Skin of body (tissue), 2 donors: ENCODE data around the gene RFLNA. TPM values are rescaled to one million over a fixed set of nuclear protein-coding genes. Genes with fewer than 3 reads are reported as not detected.
"Not testable (repeated sequence)": the region's sequence is repeated elsewhere in the genome, so short reads cannot be mapped to it uniquely, and the experiment has no call there.

Experiments
- DNase-seq: peaks from one replicate; lab custom pipeline; 2025; lab: John Stamatoyannopoulos, UW
- total RNA-seq: library from RNA; depleted of rRNA; stranded (reverse); fragments of >200 nt; gene quantifications from one replicate; pipeline ENCODE4 v1.2.3, GENCODE V29; 2014

The RFLNA gene
- total RNA-seq, 1 donor from 2014 or later = 8.8 TPM

DNA sequence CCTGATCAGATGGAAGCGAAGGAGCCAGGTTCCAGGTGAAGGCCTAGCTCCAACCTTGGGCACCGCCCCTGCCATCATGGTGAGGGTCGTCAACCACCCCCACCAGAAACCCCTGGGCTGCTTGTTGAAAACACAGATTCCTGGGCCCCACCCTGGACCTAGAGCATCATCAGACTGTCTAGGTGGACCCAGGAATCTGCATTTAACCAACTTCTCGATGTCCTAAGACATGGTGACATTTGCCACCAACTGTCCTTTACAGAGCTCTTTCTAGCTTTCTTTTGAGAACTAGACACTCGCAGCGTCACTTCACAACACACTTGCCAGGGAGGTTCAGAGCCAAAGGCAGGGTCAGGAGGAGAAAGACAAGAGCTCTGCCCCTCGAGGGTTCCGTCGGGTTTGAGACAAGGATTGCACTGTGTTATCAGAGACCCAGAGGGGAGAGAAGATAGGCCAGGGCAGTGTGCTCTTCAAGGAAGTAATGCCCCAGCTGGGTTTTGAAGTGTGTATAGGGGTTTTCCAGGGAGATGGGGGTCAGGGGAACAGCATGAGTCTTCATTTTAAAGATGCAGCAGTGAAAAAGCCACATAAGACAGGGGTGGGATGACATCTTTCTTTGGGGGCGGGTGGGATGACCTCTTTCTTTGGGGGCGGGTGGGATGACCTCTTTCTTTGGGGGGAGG lies 24.6 kb downstream of the RFLNA start:
- DNase-seq = no peak

- no peak for DNase-seq
Observed at GRCh38 chr12:124321040-124321481, 26.2 kb downstream of the RFLNA start.

GRCh38 chr12:124321556-124322270 lies 26.8 kb downstream of the RFLNA start:
- DNase-seq = no peak

DNA sequence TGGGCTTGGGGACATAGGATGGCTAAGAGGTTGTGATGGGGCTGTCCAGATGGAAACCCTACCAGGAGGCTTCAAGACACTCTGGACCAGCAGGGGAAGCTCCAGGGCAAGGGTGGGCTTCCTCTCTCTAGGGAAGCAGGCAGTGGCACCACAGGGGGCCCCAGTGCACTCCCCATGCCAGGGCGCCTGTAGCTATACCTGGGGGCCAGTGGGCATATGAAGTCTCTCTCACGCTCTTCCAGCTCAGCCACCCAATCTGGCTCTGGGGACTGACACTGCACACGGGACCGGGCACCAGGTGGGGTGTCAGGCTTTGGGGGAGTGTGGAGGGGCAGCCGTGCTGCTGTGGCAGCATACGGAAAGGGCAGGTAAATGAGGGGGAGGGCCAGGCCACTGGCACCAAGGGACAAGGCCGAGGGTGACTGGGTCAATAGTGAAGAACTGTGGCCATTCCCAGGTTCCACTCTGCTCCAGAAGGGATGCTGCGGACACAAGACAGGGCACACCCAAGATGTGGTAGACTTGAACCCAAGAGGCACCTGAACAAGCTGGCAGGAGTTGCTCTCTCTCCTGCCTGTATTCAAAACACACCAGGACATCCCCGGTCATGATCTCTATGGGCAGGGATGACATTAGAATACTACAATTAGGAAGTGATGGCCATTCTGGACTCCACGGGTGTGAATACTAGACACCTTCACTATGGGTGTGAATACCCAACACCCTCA lies 27.5 kb downstream of the RFLNA start:
- DNase-seq = no peak

- not testable (repeated sequence) for DNase-seq
Observed at GRCh38 chr12:124322999-124323328, 28.1 kb downstream of the RFLNA start.

DNA sequence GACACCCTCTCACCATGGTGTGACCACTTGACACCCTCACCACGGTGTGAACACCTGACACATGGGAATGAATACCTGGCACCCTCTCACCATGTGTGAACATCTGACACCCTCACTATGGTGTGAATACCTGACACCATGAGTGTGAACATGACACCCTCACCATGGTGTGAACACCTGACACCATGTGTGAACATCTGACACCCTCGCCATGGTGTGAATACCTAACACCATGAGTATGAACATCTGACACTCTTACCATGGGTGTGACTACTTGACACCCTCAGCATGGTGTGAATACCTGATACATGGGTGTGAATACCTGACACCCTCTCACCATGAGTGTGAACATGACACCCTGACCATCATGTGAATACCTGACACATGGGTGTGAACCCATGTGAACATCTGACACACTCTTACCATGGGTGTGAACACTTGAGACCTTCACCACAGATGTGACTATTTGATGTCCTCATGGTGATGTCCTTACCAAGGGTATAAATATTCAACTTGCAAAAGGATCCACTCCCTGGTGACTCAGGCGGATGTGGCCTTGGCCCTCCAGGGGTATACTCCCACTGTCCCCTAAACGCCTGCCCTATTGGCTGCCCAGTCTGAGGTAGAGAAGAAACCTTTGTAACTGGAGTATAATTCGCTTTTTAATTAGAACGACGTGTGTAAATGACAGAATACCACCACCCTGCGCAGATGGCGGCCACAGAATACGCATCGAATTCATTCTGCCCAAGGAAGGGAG lies 29.1 kb downstream of the RFLNA start:
- no peak for DNase-seq

DNA sequence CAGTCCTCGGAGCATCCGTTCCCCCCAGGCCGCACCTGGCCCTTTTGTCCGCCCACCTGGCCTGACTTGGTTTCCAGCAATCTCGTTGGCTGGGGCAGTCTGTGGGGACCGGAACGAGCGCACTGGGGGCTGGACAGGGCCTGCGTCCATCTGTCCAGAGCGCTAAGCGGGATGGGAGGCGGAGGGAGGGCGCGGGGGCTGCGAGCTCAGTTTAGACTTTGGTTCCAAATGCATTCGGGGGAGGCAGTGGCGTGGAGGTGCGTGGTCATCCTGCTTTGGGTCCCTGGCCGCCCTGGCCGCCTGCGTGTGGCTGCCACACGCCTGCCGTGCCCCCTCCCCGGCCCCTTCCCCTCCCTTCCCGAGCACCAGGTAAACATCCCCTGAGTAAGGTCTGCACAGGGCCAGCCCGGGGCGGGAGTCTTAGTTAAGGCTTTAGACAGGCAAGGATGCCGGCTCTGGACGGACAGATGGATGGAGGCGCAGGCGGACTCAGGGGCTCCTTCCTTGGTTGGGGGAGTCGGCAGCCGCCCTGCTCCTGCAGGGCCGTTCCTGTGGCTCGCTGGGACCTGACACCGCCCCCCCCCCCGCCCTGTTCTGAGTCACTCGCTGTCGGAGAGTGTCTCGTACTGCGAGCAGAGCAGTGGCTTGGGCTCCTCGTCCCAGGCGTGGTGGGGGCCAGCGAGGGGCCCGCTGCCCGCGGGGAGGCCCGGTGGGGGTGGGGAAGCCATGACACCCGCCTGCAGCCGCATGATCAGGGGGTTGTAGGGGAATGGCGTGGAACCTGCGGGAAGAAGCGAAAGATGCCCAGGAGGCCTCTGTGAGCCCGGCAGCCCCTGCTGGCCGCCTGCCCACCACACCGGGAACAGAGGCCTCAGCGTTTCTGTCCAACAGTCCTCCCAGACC lies 30.2 kb downstream of the RFLNA start:
- DNase-seq = no peak

GRCh38 chr12:124326104-124326503 lies 31.2 kb downstream of the RFLNA start:
- DNase-seq = no peak

GRCh38 chr12:124326871-124327270 lies 32.0 kb downstream of the RFLNA start:
- no peak for DNase-seq

DNA sequence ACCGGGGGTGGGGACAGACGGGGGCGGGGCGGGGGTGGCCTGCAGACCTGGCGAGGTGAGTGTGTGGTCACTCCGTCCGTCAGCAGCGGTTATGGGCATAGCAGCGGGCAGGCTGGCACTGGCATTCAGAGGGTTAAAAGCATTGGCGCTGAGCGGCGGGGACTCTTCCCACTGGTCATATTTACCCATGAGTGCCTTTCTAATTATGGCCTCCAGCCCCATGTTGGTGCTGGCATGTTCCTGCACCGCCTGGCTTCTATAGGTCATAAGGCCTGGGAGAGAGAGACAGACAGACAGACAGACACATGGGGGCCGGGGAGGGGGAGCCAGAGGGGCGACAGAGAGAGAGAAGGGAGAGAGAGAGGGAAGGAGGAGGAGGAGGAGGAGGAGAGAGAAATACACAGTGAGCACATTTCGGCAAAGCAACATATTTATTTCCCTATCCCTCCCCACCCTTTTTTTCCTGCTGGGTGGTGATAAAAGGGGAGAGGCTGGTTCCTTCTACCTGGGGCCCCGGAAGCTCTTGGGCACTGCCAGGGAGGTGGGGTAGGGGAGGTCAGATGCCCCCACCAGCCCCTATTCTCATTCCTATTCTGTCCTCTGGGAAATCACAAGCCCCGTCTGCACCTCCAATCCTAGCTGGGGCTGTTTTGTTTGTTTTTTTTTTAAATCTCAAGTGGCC lies 32.6 kb downstream of the RFLNA start:
- no peak for DNase-seq

GRCh38 chr12:124328116-124328515 lies 33.2 kb downstream of the RFLNA start:
- no peak for DNase-seq

- DNase-seq = no peak
Observed at GRCh38 chr12:124328636-124329035, 33.7 kb downstream of the RFLNA start.

DNA sequence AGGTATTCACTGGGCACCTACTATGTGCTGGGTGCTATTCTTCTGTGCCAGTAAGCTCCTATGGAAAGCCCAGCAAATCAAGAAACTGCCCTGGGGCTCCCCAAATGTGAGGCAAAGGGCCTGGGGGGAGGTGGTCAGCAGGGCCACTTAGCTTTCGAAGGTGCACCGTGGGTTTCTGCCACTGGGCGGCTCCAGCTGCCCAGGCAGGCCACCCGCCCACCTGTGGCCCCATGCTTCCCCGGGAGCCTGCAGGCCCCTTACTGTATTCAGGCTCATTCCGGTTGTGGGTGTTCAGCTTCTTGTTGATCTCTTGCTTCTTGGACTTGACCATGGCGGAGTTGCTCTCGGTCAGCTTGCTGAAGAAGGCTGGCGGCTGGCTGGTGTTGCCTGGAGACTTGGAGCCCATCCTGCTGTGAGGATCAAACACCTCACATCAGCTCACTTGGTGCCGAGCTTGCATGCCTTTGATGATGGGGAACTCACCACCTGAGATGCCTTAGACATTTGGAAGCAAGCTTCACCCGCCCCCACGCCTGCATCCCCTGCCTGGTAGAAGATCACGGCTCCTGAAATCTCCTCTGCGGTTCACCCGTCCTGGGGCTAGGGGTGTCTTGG lies 37.3 kb downstream of the RFLNA start:
- DNase-seq = no peak

- DNase-seq = no peak
Observed at GRCh38 chr12:124332900-124333299, 38.0 kb downstream of the RFLNA start.

GRCh38 chr12:124333724-124334123 lies 38.8 kb downstream of the RFLNA start:
- DNase-seq = no peak

- no peak for DNase-seq
Observed at GRCh38 chr12:124334266-124334665, 39.4 kb downstream of the RFLNA start.

DNA sequence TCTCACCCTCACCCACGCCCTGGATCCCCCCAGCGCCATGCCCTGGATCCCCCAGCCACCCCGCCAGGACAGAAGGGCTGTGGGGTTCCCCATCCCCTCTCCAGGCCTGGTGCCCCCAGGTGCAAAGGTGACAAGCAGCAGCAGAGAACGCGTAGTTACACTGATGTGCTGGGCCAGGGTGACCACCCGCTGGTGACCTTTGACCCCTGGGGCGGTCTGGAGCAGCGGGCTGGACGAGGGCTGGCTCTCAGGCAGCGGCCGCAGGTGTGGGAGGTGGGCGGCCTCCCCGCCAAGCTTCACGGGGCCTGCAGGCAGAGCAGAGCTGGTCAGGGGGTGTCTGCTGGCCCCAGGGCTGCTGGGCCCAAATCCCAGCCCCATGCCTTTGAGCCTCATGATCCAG lies 40.1 kb downstream of the RFLNA start:
- DNase-seq = no peak

DNA sequence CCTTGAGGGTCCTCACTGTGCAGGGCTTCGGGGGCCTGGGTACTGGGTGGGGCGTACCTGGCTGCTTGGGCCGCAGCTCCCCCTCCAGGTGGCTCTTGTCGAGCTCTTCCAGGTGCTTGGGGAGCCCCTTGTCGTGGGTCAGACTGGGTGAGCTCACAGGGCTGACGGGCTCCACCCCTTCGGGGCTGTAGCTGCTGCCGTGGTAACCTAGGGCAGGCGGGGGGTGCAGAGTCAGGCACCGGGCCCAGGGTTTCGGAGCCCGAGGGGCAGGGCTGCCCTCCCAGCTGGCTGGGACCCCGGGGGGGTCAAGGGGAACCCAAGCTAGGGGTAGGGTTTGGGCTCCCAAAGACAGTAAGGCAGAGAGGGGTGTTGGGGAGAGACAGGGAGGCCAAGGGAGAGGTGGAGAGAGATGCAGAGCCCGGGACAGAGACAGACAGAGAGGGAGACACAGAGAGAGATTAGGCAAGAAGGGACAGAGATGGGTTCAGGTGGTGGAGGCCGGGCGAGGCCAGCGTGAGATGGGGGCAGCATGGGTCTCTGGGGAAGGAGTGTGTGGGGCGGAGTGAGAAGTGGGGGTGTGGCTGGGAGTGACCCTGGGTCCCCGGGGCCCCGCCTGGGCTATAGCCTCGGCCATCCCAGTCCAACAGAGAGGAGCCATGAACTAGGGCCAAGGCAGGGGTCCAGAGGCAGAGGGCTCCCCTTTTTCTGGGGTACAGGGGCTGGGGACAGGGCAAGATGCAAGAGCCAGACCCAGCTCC lies 40.7 kb downstream of the RFLNA start:
- DNase-seq = no peak

- DNase-seq = no peak
Observed at GRCh38 chr12:124336184-124336437, 41.2 kb downstream of the RFLNA start.
